ENCODE data around the gene CHPF2. TPM values are rescaled to one million over a fixed set of nuclear protein-coding genes. Genes with fewer than 3 reads are reported as not detected.

The CHPF2 gene
- total RNA-seq, 2 experiments from 2014 or later, result 33.6 to 34.2 TPM

GRCh38 chr7:151226875-151227782 lies 5.2 kb upstream of the CHPF2 start, which contains the start of gene ABCF2:
TSS of gene ABCF2 (minus strand) at chr7:151227205. CDS start at chr7:151226458, 747 bp downstream.
- no peaks in the 10 kb centered on the region for H3K9me3 Mint-ChIP-seq
- peak within 1 kb of the TSS; percentile 89 for H3K27ac Mint-ChIP-seq
- POLR2A ChIA-PET, result interaction anchor here (0.6 to 2.3 kb wide), 9 partner anchors 10 to 169 kb away, joined by 3 to 10 read pairs (median 3); partner anchors contain the start of genes CDK5, NUB1 and SMARCD3

GRCh38 chr7:151228024-151228866 lies 4.0 kb upstream of the CHPF2 start:
- Mint-ChIP-seq H3K27ac (peak overlapping the region; percentile 54), H3K36me3 (peaks cover 29% of the 10 kb centered on the region), H3K9me3 (no peaks in the 10 kb centered on the region), H3K27me3 (no peaks in the 10 kb centered on the region), H3K4me1 (ENCODE audit: low read depth) (peaks cover 51% of the 10 kb centered on the region), H3K4me3 (peak overlapping the region; percentile 99)
- no peak for DNase-seq
- ChIA-PET CTCF (interaction anchor here (1.0 to 7.4 kb wide), 3 partner anchors 15 to 104 kb away, joined by 4 to 62 read pairs (median 10); no protein-coding TSS in a partner anchor), POLR2A (interaction anchor here (1.0 to 2.3 kb wide), 3 partner anchors 9 to 113 kb away, joined by 3 to 10 read pairs (median 4); partner anchors contain the start of gene NUB1)
- intact Hi-C loops (cut with micrococcal nuclease), result loop anchor here (5.0 to 10.0 kb wide), 3 partner anchors 111 to 1393 kb away; partner anchors contain the start of genes RHEB and ZNF862

More at GRCh38 chr7:151226875-151227782, 5.2 kb upstream of the CHPF2 start, which contains the start of gene ABCF2:
- Mint-ChIP-seq H3K27me3 (no peaks in the 10 kb centered on the region), H3K4me3 (peak within 1 kb of the TSS; percentile 99), H3K4me1 (ENCODE audit: low read depth) (peaks cover 47% of the 10 kb centered on the region), H3K36me3 (peaks cover 31% of the 10 kb centered on the region)
- peak; percentile 99 for DNase-seq
- CTCF ChIA-PET, result interaction anchor here (0.6 to 7.4 kb wide), 8 partner anchors 16 to 805 kb away, joined by 3 to 62 read pairs (median 4); partner anchors contain the start of genes GBX1 and NUB1
- intact Hi-C loops (cut with micrococcal nuclease), result loop anchor here (1.0 to 10.0 kb wide), 7 partner anchors 18 to 1392 kb away; partner anchors contain the start of genes FASTK, RHEB and ZNF862

DNA sequence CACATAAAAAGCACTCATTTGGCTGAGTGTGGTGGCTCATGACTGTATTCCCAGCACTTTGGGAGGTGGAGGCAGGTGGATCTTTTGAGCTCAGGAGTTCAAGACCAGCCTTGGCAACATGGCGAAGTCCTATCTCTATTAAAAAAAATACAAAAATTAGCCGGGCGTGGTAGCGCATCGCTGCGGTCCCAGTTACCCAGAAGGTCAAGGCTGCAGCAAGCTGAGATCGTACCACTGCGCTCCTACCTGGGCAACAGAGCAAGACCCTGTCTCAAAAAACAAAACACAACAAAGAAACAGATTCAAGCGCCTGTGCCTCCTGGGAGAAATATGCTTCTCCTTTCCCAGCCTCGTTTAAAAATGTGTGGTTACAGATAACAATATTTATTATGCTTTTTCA lies 3.0 kb upstream of the CHPF2 start:
- Mint-ChIP-seq H3K36me3 (peaks cover 27% of the 10 kb centered on the region), H3K4me1 (ENCODE audit: low read depth) (peaks cover 60% of the 10 kb centered on the region), H3K4me3 (no peak overlapping the region), H3K9me3 (no peaks in the 10 kb centered on the region), H3K27me3 (no peaks in the 10 kb centered on the region), H3K27ac (no peak overlapping the region)
- CTCF ChIA-PET, result interaction anchor here (7.4 kb wide), 1 partner anchor 14 kb away, joined by 62 read pairs; no protein-coding TSS in a partner anchor
- POLR2A ChIA-PET, result no interaction called here
- intact Hi-C loops (cut with micrococcal nuclease), result loop anchor here (5.0 to 10.0 kb wide), 3 partner anchors 112 to 1394 kb away; partner anchors contain the start of genes RHEB and ZNF862
- DNase-seq, result no peak

DNA sequence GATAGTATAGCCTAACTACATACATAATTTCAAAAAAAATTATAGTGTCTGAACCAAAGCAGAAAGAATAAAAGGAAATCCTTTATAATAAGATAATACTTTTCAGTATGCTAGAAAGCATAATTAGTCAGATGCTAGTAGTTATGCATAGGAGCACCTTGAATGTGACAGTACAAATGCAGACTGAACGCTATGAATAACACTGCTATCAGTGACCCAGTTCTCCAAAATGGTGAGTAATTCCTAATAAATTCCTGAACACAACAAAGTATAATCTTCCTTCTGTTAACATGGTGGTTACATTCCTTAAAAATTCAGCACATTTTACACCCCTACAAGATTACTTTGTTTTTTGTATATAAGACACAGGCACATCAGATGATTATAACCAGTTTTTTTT lies 1.2 kb upstream of the CHPF2 start:
- ChIA-PET POLR2A (no interaction called here), CTCF (interaction anchor here (1.0 kb wide), 1 partner anchor 13 kb away, joined by 3 read pairs; no protein-coding TSS in a partner anchor)
- Mint-ChIP-seq H3K4me3 (no peak overlapping the region), H3K36me3 (peaks cover 18% of the 10 kb centered on the region), H3K4me1 (ENCODE audit: low read depth) (peaks cover 48% of the 10 kb centered on the region), H3K27ac (no peak overlapping the region), H3K9me3 (no peaks in the 10 kb centered on the region), H3K27me3 (no peaks in the 10 kb centered on the region)
- intact Hi-C loops (cut with micrococcal nuclease), result no loop called here
- DNase-seq, result no peak

DNA sequence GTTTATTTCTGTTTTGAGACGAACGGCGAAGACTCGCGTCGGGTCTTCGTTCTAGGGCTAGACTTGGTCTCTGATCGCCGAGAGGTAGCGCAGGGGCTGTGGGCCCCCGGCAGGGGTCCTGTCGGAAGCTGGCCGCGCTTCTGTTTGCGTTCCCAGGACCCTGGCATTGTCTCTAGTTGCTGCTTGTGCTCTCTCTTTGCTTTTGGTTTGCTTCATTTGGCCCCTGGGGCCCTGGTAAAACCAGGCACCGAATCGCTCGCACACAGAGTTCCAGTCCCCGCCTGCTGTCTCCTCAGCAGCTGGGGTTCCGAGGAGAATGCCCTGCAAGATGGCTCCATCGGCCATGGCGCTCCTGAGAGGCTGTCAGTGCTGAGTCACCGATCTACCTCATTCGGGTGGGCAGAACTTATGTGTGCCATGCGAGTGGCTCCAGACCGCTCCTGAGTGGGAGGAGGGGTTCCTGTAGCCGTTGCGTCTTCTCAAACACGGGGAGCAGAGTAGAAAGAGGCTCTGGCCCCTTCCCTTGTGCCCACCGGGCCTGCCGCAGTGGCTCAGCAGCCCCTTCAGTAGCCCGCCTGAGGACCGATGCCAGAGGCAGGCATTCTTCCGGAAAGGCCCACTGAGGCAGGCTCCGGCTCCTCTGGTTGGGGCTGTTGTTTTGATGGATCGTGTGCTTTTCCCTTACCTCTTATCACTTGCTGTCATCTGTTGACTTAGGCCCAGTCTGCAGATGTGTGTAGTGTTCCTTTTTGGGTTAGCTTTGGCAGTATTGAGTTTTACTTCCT lies 826 bp downstream of the CHPF2 start:
- Mint-ChIP-seq H3K9me3 (no peaks in the 10 kb centered on the region), H3K36me3 (peaks cover 23% of the 10 kb centered on the region), H3K27ac (peak overlapping the region; percentile 99), H3K27me3 (no peaks in the 10 kb centered on the region), H3K4me3 (peak overlapping the region; percentile 100), H3K4me1 (ENCODE audit: low read depth) (peaks cover 31% of the 10 kb centered on the region)
- intact Hi-C loops (cut with micrococcal nuclease), result loop anchor here (1.0 to 2.0 kb wide), 5 partner anchors 11 to 400 kb away; partner anchors contain the start of gene FASTK
- DNase-seq, result peak; percentile 88
- ChIA-PET CTCF (interaction anchor here (1.5 to 3.6 kb wide), 2 partner anchors 11 to 13 kb away, joined by 8 to 37 read pairs; no protein-coding TSS in a partner anchor), POLR2A (interaction anchor here (0.6 to 3.1 kb wide), 2 partner anchors 11 to 215 kb away, joined by 3 to 19 read pairs; no protein-coding TSS in a partner anchor)

GRCh38 chr7:151233804-151234203 lies 1.5 kb downstream of the CHPF2 start:
- Mint-ChIP-seq H3K4me3 (peak overlapping the region; percentile 100), H3K27me3 (no peaks in the 10 kb centered on the region), H3K27ac (peak overlapping the region; percentile 99), H3K36me3 (peaks cover 23% of the 10 kb centered on the region), H3K9me3 (no peaks in the 10 kb centered on the region), H3K4me1 (ENCODE audit: low read depth) (peaks cover 29% of the 10 kb centered on the region)
- ChIA-PET POLR2A (interaction anchor here (3.1 kb wide), 1 partner anchor 10 kb away, joined by 19 read pairs; no protein-coding TSS in a partner anchor), CTCF (interaction anchor here (1.0 to 3.6 kb wide), 3 partner anchors 10 to 13 kb away, joined by 3 to 37 read pairs (median 8); no protein-coding TSS in a partner anchor)
- no peak for DNase-seq
- intact Hi-C loops (cut with micrococcal nuclease), result loop anchor here (1.0 to 2.0 kb wide), 5 partner anchors 10 to 399 kb away; partner anchors contain the start of gene FASTK

- CTCF ChIA-PET, result interaction anchor here (3.6 kb wide), 1 partner anchor 9 kb away, joined by 37 read pairs; no protein-coding TSS in a partner anchor
- intact Hi-C loops (cut with micrococcal nuclease), result no loop called here
- no peak for DNase-seq
- Mint-ChIP-seq H3K4me1 (ENCODE audit: low read depth) (peaks cover 29% of the 10 kb centered on the region), H3K27ac (no peak overlapping the region), H3K36me3 (peaks cover 29% of the 10 kb centered on the region), H3K27me3 (no peaks in the 10 kb centered on the region), H3K4me3 (no peak overlapping the region), H3K9me3 (no peaks in the 10 kb centered on the region)
- POLR2A ChIA-PET, result no interaction called here
Measured at GRCh38 chr7:151235091-151235787, 3.0 kb downstream of the CHPF2 start.

GRCh38 chr7:151236406-151236805 lies 4.1 kb downstream of the CHPF2 start:
- Mint-ChIP-seq H3K9me3 (no peaks in the 10 kb centered on the region), H3K27ac (no peak overlapping the region), H3K4me3 (no peak overlapping the region), H3K36me3 (peaks cover 30% of the 10 kb centered on the region), H3K4me1 (ENCODE audit: low read depth) (peaks cover 25% of the 10 kb centered on the region), H3K27me3 (no peaks in the 10 kb centered on the region)
- ChIA-PET CTCF (interaction anchor here (0.8 to 2.2 kb wide), 3 partner anchors 10 to 73 kb away, joined by 3 to 12 read pairs (median 4); partner anchors contain the start of gene GBX1), POLR2A (interaction anchor here (2.5 kb wide), 1 partner anchor 10 kb away, joined by 10 read pairs; the partner anchor contains the start of gene ABCF2)
- intact Hi-C loops (cut with micrococcal nuclease), result no loop called here
- no peak for DNase-seq

GRCh38 chr7:151237244-151238189 lies 5.2 kb downstream of the CHPF2 start:
- H3K27me3 Mint-ChIP-seq, result no peaks in the 10 kb centered on the region
- no peaks in the 10 kb centered on the region for H3K9me3 Mint-ChIP-seq
- intact Hi-C loops (cut with micrococcal nuclease), result no loop called here
- ChIA-PET POLR2A (interaction anchor here (0.9 to 2.5 kb wide), 2 partner anchors 10 to 11 kb away, joined by 3 to 10 read pairs; partner anchors contain the start of gene ABCF2), CTCF (interaction anchor here (1.4 to 2.2 kb wide), 2 partner anchors 9 to 72 kb away, joined by 4 to 12 read pairs; no protein-coding TSS in a partner anchor)
- H3K4me1 Mint-ChIP-seq (ENCODE audit: low read depth), result peaks cover 17% of the 10 kb centered on the region
- DNase-seq, result no peak
- H3K27ac Mint-ChIP-seq, result no peak overlapping the region
- peaks cover 30% of the 10 kb centered on the region for H3K36me3 Mint-ChIP-seq
- H3K4me3 Mint-ChIP-seq, result no peak overlapping the region

All from activated CD4-positive, alpha-beta memory T cell treated with anti-CD3 and anti-CD28 coated beads for 36 hours (primary cell).